K562 (cell line): ENCODE measurements around the gene ZSWIM4. TPM values are rescaled to one million over a fixed set of nuclear protein-coding genes. Genes with fewer than 3 reads are reported as not detected.

Experiments
- ATAC-seq: fragments of 200-7000 bp; cut with Tn5 transposase; 3 replicates; pipeline ENCODE4 v1.9.1; 2020; ENCODE audit warnings: moderate library complexity
- BruUV-seq: library from RNA; stranded (reverse); fragments of 400-500 nt; replicated peaks from 2 replicates; lab custom pipeline; 2021; lab: Mats Ljungman, UMichigan
- CTCF ChIA-PET: fragments of 300-600 bp; formaldehyde crosslinking; extraction: SDS; loops from one replicate; lab custom pipeline; 2021; ENCODE audit warnings: low intra/inter-chr PET ratio; lab: Yijun Ruan, JAX
- POLR2A ChIA-PET: fragments of 300-600, 350-650 bp; sonication (Branson Sonifier 250); formaldehyde crosslinking; extraction: SDS; loops from one replicate; lab custom pipeline; 2021; ENCODE audit warnings: antibody characterized with exemption, inconsistent platforms; lab: Yijun Ruan, JAX
- DNase-seq, 4 experiments: peaks; one replicate each; pipeline versions ENCODE4 v3.0.0 to v3.0.0-alpha.2; 2011 to 2018; ENCODE audit warnings: low spot score in 3 of 4, mixed read lengths in 3 of 4; ENCODE audit errors: extremely low read depth in 1 of 4
- FAIRE-seq: peaks from 2 replicates; lab custom pipeline; 2011; peaks lifted over from hg19 to GRCh38; lab: Jason Lieb, UNC
- H2AFZ ChIP-seq: 2 replicates; pipeline ENCODE4 v1.6.0; 2011; ENCODE audit warnings: low read depth, low read length, control low read depth, inconsistent platforms
- H3K27ac ChIP-seq: fragments of 200-600 bp; 3 replicates; pipeline ENCODE4 v1.8.0; 2011; ENCODE audit warnings: low read depth, mild to moderate bottlenecking, control low read depth, inconsistent platforms, low read length, moderate library complexity, mixed read lengths; ENCODE audit errors: extremely low read depth
- H3K27me3 ChIP-seq, 2 experiments: fragments of 300-600 bp in 1 of 2; 2 replicates in 1 of 2; 3 replicates in 1 of 2; pipeline versions ENCODE4 v1.6.0 to v1.8.0; 2011; ENCODE audit warnings: inconsistent platforms in 2 of 2, low read length in 2 of 2, mild to moderate bottlenecking in 1 of 2, mixed read lengths in 1 of 2, moderate library complexity in 1 of 2; ENCODE audit not compliant: control insufficient read depth in 2 of 2, insufficient read depth in 2 of 2
- H3K36me3 ChIP-seq: fragments of 300-600 bp; 3 replicates; pipeline ENCODE4 v1.8.0; 2011; ENCODE audit warnings: mild to moderate bottlenecking, low read length, inconsistent platforms; ENCODE audit not compliant: control insufficient read depth, insufficient read depth
- H3K4me1 ChIP-seq, 2 experiments: fragments of 200-600 bp in 1 of 2; replicated peaks in 1 of 2; 2 replicates in 1 of 2; 3 replicates in 1 of 2; pipeline versions ENCODE4 v1.5.1 to v1.8.0; 2011; ENCODE audit warnings: inconsistent platforms in 2 of 2, low read length in 2 of 2, mild to moderate bottlenecking in 1 of 2, mixed read lengths in 1 of 2, moderate library complexity in 1 of 2; ENCODE audit not compliant: control insufficient read depth in 2 of 2, insufficient read depth in 2 of 2
- H3K4me2 ChIP-seq: 2 replicates; pipeline ENCODE4 v1.6.1; 2011; ENCODE audit warnings: low read length, control low read depth, inconsistent platforms, mixed read lengths; ENCODE audit not compliant: insufficient read depth
- H3K4me3 ChIP-seq: fragments of 200-600 bp; sonication (generic), shearing (Covaris generic); 2 replicates; pipeline ENCODE4 v1.5.1; 2016; ENCODE audit warnings: control low read depth, inconsistent platforms
- H3K79me2 ChIP-seq: fragments of 200-600 bp; 3 replicates; pipeline ENCODE4 v1.8.0; 2011; ENCODE audit warnings: low read length, inconsistent platforms; ENCODE audit not compliant: control insufficient read depth, insufficient read depth
- H3K9ac ChIP-seq, 2 experiments: 2 replicates each; pipeline versions ENCODE4 v1.6.0 to v1.6.1; 2011; ENCODE audit warnings: low read depth in 2 of 2, low read length in 2 of 2, control low read depth in 1 of 2, inconsistent platforms in 1 of 2, mild to moderate bottlenecking in 1 of 2, mixed read lengths in 1 of 2; ENCODE audit not compliant: insufficient read depth in 1 of 2
- H3K9me1 ChIP-seq: one replicate; pipeline ENCODE4 v1.6.0; 2011; ENCODE audit warnings: inconsistent platforms, mild to moderate bottlenecking, low read length, moderate library complexity; ENCODE audit not compliant: control insufficient read depth, insufficient read depth
- H3K9me3 ChIP-seq: replicated peaks from 2 replicates; pipeline ENCODE4 v1.5.1; 2011; ENCODE audit warnings: low read depth, low read length, inconsistent platforms; ENCODE audit not compliant: control insufficient read depth, insufficient read depth
- H4K20me1 ChIP-seq: replicated peaks from 2 replicates; pipeline ENCODE4 v1.6.1; 2011; ENCODE audit warnings: low read length, inconsistent platforms, mixed read lengths; ENCODE audit not compliant: control insufficient read depth, insufficient read depth
- ARID1B ChIP-seq: fragments of 450-650 bp; IDR thresholded peaks from 2 replicates; pipeline ENCODE4 v1.6.1; 2016; ENCODE audit warnings: antibody characterized with exemption, mild to moderate bottlenecking, inconsistent platforms
- BHLHE40 ChIP-seq: IDR thresholded peaks from 2 replicates; pipeline ENCODE4 v1.6.1; 2011; ENCODE audit warnings: low read length, improper control_type of control experiment
- CAMTA2 ChIP-seq: fragments of 250-450 bp; sonication (Bioruptor Pico); conservative IDR thresholded peaks from 2 replicates; pipeline ENCODE4 v1.5.1; 2022
- CHD1 ChIP-seq: fragments of 200-600 bp; sonication (generic); IDR thresholded peaks from one replicate; pipeline ENCODE4 v1.6.1; 2012; ENCODE audit warnings: mild to moderate bottlenecking, moderate library complexity, low read length, inconsistent platforms
- FOXJ2 ChIP-seq: fragments of 200-800 bp; sonication (Bioruptor generic); IDR thresholded peaks from 2 replicates; pipeline ENCODE4 v1.6.1; 2016; ENCODE audit warnings: missing genetic modification characterization, missing compliant biosample characterization
- GTF2A2 ChIP-seq: IDR thresholded peaks from 2 replicates; pipeline ENCODE4 v1.6.1; 2016; ENCODE audit warnings: mild to moderate bottlenecking, missing genetic modification characterization, missing compliant biosample characterization
- HEY1 ChIP-seq: fragments of 250-450 bp; sonication (Bioruptor Pico); IDR thresholded peaks from 2 replicates; pipeline ENCODE4 v1.5.0; 2020; ENCODE audit warnings: mild to moderate bottlenecking, moderate library complexity, borderline replicate concordance
- KAT7 ChIP-seq: sonication (generic); formaldehyde crosslinking; IDR thresholded peaks from 2 replicates; pipeline ENCODE4 v1.8.0; 2022; ENCODE audit warnings: missing genetic modification reagents, mild to moderate bottlenecking, borderline replicate concordance
- KLF13 ChIP-seq: fragments of 450-650 bp; IDR thresholded peaks from 2 replicates; pipeline ENCODE4 v1.6.1; 2016; ENCODE audit warnings: missing genetic modification characterization, low read depth, mild to moderate bottlenecking, missing compliant biosample characterization, moderate library complexity, borderline replicate concordance
- MNT ChIP-seq, 2 experiments: fragments of 450-650 bp; conservative IDR thresholded peaks; 2 replicates each; pipeline ENCODE4 v1.6.1; 2017; ENCODE audit warnings: mild to moderate bottlenecking in 2 of 2, moderate library complexity in 2 of 2
- NFE2L1 ChIP-seq: fragments of 450-650 bp; IDR thresholded peaks from 2 replicates; pipeline ENCODE4 v1.6.1; 2016; ENCODE audit warnings: missing genetic modification characterization, low read depth, mild to moderate bottlenecking, missing compliant biosample characterization, moderate library complexity, borderline replicate concordance
- NRF1 ChIP-seq, 2 experiments: fragments of 450-650 bp; IDR thresholded peaks in 1 of 2; conservative IDR thresholded peaks in 1 of 2; 2 replicates each; pipeline ENCODE4 v1.6.1; 2014; ENCODE audit warnings: mild to moderate bottlenecking in 2 of 2
- PREB ChIP-seq: sonication (generic); formaldehyde crosslinking; IDR thresholded peaks from 2 replicates; pipeline ENCODE4 v1.8.1; 2023; ENCODE audit warnings: mild to moderate bottlenecking, missing genetic modification reagents
- SREBF1 ChIP-seq: fragments of 150-350 bp; IDR thresholded peaks from 2 replicates; pipeline ENCODE4 v1.6.1; 2014; ENCODE audit warnings: antibody characterized with exemption, low read depth, low read length, borderline replicate concordance
- TRIM28 ChIP-seq: fragments of 450-650 bp; IDR thresholded peaks from 2 replicates; pipeline ENCODE4 v1.6.1; 2017
- ZNF239 ChIP-seq: fragments of 250-450 bp; sonication (Bioruptor Pico); IDR thresholded peaks from 2 replicates; pipeline ENCODE4 v1.4.0; 2020; ENCODE audit warnings: mild to moderate bottlenecking
- ZNF395 ChIP-seq: fragments of 200-800 bp; sonication (Bioruptor generic); IDR thresholded peaks from 2 replicates; pipeline ENCODE4 v1.6.1; 2017; ENCODE audit warnings: missing genetic modification characterization, missing compliant biosample characterization
- ZNF766 ChIP-seq: fragments of 200-800 bp; sonication (Bioruptor generic); conservative IDR thresholded peaks from 2 replicates; pipeline ENCODE4 v1.6.1; 2016; ENCODE audit warnings: missing genetic modification characterization, missing compliant biosample characterization
- WGBS: fragments of 100-300 bp; shearing (Covaris generic); methylation state at CpG from one replicate; pipeline ENCODE4 v1.1.6; 2016; ENCODE audit warnings: low coverage, mixed read lengths; ENCODE audit not compliant: insufficient coverage; ENCODE audit errors: missing lambda C conversion rate; 5-methylcytosine and 5-hydroxymethylcytosine counted together
- in situ Hi-C: fragments of 300-500 bp; cut with MboI; formaldehyde crosslinking; loops from 4 replicates; pipeline ENCODE4 v1.15.0; 2018; ENCODE audit warnings: inconsistent platforms, mixed read lengths
- intact Hi-C: fragments of 100-400 bp; cut with micrococcal nuclease; formaldehyde crosslinking; loops from 2 replicates; pipeline ENCODE4 v1.14.2; 2022
- polyA plus RNA-seq, 8 experiments: library from polyadenylated mRNA; depleted of rRNA in 4 of 8; stranded (reverse) in 5 of 8; unstranded in 3 of 8; fragments of >200 nt; fragmentation: Nextera tagmentation in 2 of 8; fragmentation: Illumina TruSeq in 1 of 8; extraction: Ambion mirVana in 2 of 8; extraction: Trizol in 1 of 8; gene quantifications; 2 replicates each; pipeline versions ENCODE4 v1.2.1 to v1.2.3, GENCODE V29; 2011 to 2014; ENCODE audit warnings: inconsistent platforms in 1 of 8, missing spikeins in 1 of 8
- total RNA-seq, 7 experiments: library from RNA; depleted of rRNA in 6 of 7; stranded (reverse); fragments of >200 nt in 6 of 7; fragmentation: Illumina TruSeq in 2 of 7; extraction: Trizol in 2 of 7; gene quantifications; 2 replicates each; pipeline versions ENCODE4 v1.2.1 to v1.2.3, GENCODE V29; 2011 to 2021; ENCODE audit warnings: low replicate concordance in 1 of 7

Gene ZSWIM4
- total and polyA plus RNA-seq, 9 of the 15 experiments (the other 6 are each of a cell fraction or from before 2014, with no cell fraction given): 0.25 to 3.7 (median 0.79) TPM; not detected in 2

- BruUV-seq: no TSS peak
- ATAC-seq (no peak), FAIRE-seq (peak; percentile 26), DNase-seq (no peak)
- 0 out of 2 replicates have a peak, but pooled peaks cover 3% of the 10 kb centered on the region for H4K20me1 ChIP-seq
- H3K27me3 ChIP-seq: no peaks in the 10 kb centered on the region
- peaks cover 70% of the 10 kb centered on the region for H3K79me2 ChIP-seq
- peaks cover 23% of the 10 kb centered on the region; the same call in 2 of the 3 replicates for H3K36me3 ChIP-seq
- no peak overlapping the region for H2AFZ ChIP-seq
- no peaks in the 10 kb centered on the region for H3K9me3 ChIP-seq
- H3K27ac ChIP-seq: peak overlapping the region; percentile 97
- WGBS: 28% methylated on average over 20 of the region's 23 CpGs
- peak overlapping the region; percentile 92 for H3K4me2 ChIP-seq
- intact Hi-C loops (no loop called here), in situ Hi-C loops (loop anchor here (10.0 kb wide), 1 partner anchor 566 kb away; no protein-coding TSS in a partner anchor)
- ChIA-PET CTCF (no interaction called here), POLR2A (interaction anchor here (0.6 to 1.5 kb wide), 9 partner anchors 7 to 202 kb away, joined by 3 to 5 read pairs (median 3); a partner anchor contains a TSS)
- peak overlapping the region; percentile 91 to 98 for H3K9ac ChIP-seq
- no peaks in the 10 kb centered on the region for H3K9me1 ChIP-seq
- H3K4me3 ChIP-seq: peak overlapping the region; percentile 72
- peaks cover 37 to 92% of the 10 kb centered on the region in 2 experiments for H3K4me1 ChIP-seq
- no peak for TF ChIP-seq NFE2L1 (tag)
- no peak for TF ChIP-seq NRF1 (conservative IDR thresholded peaks at IDR 0.05 in 1 of 2, IDR thresholded peaks at IDR 0.05 in 1 of 2)
- no peak for TF ChIP-seq FOXJ2 (tag)
- TF ChIP-seq KLF13 (tag): 0 out of 2 replicates have a peak, but pooled peaks have one; percentile 5
- no peak for TF ChIP-seq ZNF239 (CRISPR knock-in tag)
- TF ChIP-seq PREB: no peak
- TF ChIP-seq SREBF1: no peak
- no peak for TF ChIP-seq ZNF395
- peak; percentile 67 for TF ChIP-seq CHD1
- no peak for TF ChIP-seq CAMTA2 (CRISPR knock-in tag)
- no peak for TF ChIP-seq GTF2A2 (tag)
- no peak for TF ChIP-seq TRIM28
- TF ChIP-seq HEY1: no peak
- TF ChIP-seq ARID1B: no peak
- no peak for TF ChIP-seq MNT (conservative IDR thresholded peaks at IDR 0.05)
- 0 out of 2 replicates have a peak, but pooled peaks have one; percentile 52 for TF ChIP-seq KAT7 (CRISPR knock-in tag)
- no peak for TF ChIP-seq ZNF766 (CRISPR knock-in tag)
- no peak for TF ChIP-seq BHLHE40
These were observed 45.3 kb downstream of the ZSWIM4 start for GRCh38 chr19:13840305-13841085.
